Prostate gland (tissue), 2 donors: ENCODE data around the gene RTN4RL1.

Experiments used
- POLR2A ChIP-seq: fragments of 450-650 bp; IDR thresholded peaks from one replicate; pipeline ENCODE4 v1.6.1; 2016; ENCODE audit warnings: antibody characterized with exemption, mild to moderate bottlenecking
- TF ChIP-seq, protein P1 (sequence below), 4 experiments: fragments of 200-600 bp in 2 of 4; fragments of 450-650 bp in 2 of 4; sonication (generic) in 2 of 4; IDR thresholded peaks; 1 replicate in 3 of 4; 2 replicates in 1 of 4; pipeline ENCODE4 v1.5.1; 2016 to 2019; ENCODE audit warnings: antibody characterized with exemption in 4 of 4, mild to moderate bottlenecking in 2 of 4, moderate library complexity in 2 of 4

DNA sequence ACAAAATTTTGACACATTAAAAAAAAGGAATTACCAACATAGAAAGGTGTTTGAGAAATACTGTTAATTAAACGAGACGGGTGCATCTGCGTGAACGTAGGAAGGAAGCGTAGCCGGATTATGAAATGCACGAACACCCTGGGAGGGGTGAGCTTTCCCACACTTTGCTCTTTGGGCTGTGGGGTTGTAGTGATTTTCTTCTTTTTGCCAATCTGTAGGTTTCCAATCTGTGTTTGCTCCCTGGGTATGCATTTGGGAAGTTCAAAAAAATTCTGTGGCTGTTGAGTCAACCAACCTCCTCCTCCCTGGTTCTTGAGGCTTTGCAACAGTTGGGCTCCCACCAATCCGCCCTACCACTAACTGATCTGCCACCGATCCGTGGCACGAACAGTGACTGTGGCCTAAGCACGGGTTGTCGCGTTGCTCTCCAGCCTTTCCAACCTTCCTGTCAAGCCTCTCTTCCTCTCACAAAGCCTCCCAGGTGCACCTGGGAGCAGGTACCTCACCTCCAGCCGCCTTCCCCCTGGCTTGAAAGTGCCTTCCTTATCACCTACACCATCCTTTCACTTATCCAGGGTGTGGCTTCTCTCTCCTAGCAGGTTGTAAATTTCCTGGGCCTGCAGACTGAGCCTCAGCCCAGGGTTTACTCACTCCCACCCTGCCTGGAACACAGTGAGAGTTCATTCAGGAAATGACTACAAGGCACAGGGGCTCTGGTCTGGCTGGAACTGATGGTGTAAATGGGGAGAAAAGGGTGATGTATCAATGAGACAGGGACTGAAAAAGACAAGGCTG, 16.6 kb downstream of the RTN4RL1 start:
- TF ChIP-seq, protein P1, sequence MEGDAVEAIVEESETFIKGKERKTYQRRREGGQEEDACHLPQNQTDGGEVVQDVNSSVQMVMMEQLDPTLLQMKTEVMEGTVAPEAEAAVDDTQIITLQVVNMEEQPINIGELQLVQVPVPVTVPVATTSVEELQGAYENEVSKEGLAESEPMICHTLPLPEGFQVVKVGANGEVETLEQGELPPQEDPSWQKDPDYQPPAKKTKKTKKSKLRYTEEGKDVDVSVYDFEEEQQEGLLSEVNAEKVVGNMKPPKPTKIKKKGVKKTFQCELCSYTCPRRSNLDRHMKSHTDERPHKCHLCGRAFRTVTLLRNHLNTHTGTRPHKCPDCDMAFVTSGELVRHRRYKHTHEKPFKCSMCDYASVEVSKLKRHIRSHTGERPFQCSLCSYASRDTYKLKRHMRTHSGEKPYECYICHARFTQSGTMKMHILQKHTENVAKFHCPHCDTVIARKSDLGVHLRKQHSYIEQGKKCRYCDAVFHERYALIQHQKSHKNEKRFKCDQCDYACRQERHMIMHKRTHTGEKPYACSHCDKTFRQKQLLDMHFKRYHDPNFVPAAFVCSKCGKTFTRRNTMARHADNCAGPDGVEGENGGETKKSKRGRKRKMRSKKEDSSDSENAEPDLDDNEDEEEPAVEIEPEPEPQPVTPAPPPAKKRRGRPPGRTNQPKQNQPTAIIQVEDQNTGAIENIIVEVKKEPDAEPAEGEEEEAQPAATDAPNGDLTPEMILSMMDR (IDR thresholded peaks at IDR 0.05), result no peak
- TF ChIP-seq POLR2A, result no peak
